ENCODE results near the gene BARHL2. TPM values are rescaled to one million over a fixed set of nuclear protein-coding genes. Genes with fewer than 3 reads are reported as not detected.
A peak's percentile ranks its signal among the peaks of the same experiment; 100 is the strongest.

BARHL2 gene
- not detected for total RNA-seq
- polyA plus RNA-seq, result not detected

DNA sequence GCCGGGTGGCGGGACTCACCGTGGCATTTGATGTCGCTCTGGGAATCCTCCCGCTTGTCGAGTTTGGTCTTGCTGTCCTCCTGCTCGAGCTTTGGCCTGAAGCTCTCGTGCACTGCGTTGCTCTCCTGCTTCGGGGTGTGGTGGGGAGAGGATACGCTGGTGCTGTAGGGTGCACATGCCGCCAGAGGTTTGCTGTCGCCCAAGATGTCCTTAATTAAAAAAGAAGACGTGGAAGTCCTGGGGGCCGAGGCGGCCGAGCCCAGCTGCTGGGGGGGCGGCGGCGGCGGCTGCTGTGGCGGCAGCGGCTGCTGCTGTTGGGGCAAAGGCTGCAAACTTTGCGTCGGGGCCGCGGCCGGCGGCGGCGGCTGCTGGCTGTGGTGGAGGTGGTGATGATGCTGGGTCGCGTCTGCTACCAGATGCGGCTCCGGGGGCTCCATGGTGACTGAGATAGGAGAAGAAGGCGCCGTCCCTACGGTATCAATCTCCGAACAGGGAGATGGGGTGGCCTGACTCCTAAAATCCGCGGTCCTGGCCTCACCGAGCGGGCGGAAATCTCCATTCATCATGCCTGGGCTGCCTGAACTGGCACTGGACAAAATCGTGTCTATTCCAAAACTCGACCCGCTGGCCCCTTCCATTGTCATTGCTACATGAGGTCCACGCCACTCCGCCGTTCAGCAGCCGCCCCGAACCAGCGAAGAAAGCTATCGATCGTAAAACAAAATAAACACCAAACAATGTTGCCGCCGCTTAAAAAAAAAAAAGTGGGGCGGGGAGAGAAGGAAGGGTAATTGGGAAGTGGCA is at the start of gene BARHL2:
Gene BARHL2, minus strand, starts transcription at position 751 of the 804 bp plus-strand sequence. Its CDS starts 107 bp downstream, at position 644.
- Mint-ChIP-seq H3K4me3 (peak within 1 kb of the TSS; percentile 32 to 86 (median 58)), H3K27ac (peak within 1 kb of the TSS in 5 of 8 donors; percentile 22 to 93 (median 60)), H3K9me3 (peaks cover 4 to 44% (median 38%) of the 10 kb centered on the region in 5 donors), H3K27me3 (peaks cover 86 to 88% of the 10 kb centered on the region in 2 donors), H3K36me3 (peaks cover 0 to 2% (median 1%) of the 10 kb centered on the region in 3 donors), H3K4me1 (peaks cover 22 to 28% (median 26%) of the 10 kb centered on the region in 3 donors)
- H3K27me3 ChIP-seq (ENCODE audit: insufficient read depth, low read length, poor library complexity, severe bottlenecking), result peaks cover 90% of the 10 kb centered on the region
- H3K9me3 ChIP-seq (ENCODE audit: low read length), result no peaks in the 10 kb centered on the region
- H3K4me1 ChIP-seq (ENCODE audit: insufficient read depth, low read length), result peaks cover 6% of the 10 kb centered on the region
- POLR2A ChIA-PET, result no interaction called here
- no peaks in the 10 kb centered on the region for H3K36me3 ChIP-seq (ENCODE audit: insufficient read depth, low read length)
- CTCF ChIA-PET, result interaction anchor here (0.6 kb wide), 1 partner anchor 116 kb away, joined by 3 read pairs; no protein-coding TSS in a partner anchor
- H3K27ac ChIP-seq (ENCODE audit: low read depth, low read length), result no peak within 1 kb of the TSS
- no peak for DNase-seq
- H3K4me3 ChIP-seq (ENCODE audit: low read length), result no peak within 1 kb of the TSS

DNA sequence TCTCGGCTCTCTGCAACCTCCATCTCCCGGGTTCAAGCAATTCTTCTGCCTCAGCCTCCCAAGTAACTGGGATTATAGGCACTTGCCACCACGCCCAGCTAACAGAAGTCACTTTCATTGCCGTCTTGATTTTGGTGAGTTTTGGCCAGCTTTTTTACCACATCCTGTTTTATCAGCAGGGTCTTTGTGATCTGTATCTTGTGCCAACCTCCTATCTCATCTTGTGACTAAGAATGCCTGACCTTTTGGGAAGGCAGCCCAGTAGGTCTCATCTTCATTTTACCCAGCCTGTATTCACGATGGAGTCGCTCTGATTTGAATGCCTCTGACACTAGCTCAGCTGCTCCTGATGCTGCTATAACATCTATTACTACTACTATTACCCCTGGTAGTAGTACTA is 46.8 kb upstream of the BARHL2 start:
- no peaks in the 10 kb centered on the region for H3K36me3 ChIP-seq (ENCODE audit: insufficient read depth, low read length)
- no peak for DNase-seq
- no peak overlapping the region for H3K27ac ChIP-seq (ENCODE audit: low read depth, low read length)
- H3K4me3 Mint-ChIP-seq, result no peak overlapping the region
- H3K27me3 ChIP-seq (ENCODE audit: insufficient read depth, low read length, poor library complexity, severe bottlenecking), result no peaks in the 10 kb centered on the region
- H3K4me3 ChIP-seq (ENCODE audit: low read length), result no peak overlapping the region
- H3K4me1 Mint-ChIP-seq, result peaks cover 0 to 2% (median 0%) of the 10 kb centered on the region in 3 donors
- H3K27me3 Mint-ChIP-seq, result peaks cover 19 to 60% of the 10 kb centered on the region in 2 donors
- POLR2A ChIA-PET, result no interaction called here
- no peaks in the 10 kb centered on the region for H3K9me3 ChIP-seq (ENCODE audit: low read length)
- H3K4me1 ChIP-seq (ENCODE audit: insufficient read depth, low read length), result no peaks in the 10 kb centered on the region
- H3K9me3 Mint-ChIP-seq, result peaks cover 0 to 2% (median 0%) of the 10 kb centered on the region in 5 donors
- H3K36me3 Mint-ChIP-seq, result no peaks in the 10 kb centered on the region
- CTCF ChIA-PET, result no interaction called here
- H3K27ac Mint-ChIP-seq, result peak overlapping the region in 1 of 8 donors; percentile 16

DNA sequence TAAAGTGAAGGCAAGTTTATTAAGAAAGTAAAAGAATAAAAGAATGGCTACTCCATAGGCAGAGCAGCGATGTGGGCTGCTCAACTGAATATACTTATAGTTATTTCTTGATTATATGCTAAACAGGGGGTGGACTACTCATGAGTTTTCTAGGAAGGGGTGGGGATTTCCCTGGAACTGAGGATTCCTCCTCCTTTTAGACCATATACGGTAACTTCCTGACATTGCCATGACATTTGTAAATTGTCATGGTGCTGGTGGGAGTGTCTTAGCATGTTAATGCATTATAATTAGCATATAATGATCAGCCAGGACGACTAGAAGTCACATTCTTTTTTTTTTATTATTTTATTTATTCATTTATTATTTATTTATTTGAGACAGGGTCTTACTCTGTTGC is 46.4 kb upstream of the BARHL2 start:
- H3K27ac Mint-ChIP-seq, result no peak overlapping the region
- peaks cover 19 to 61% of the 10 kb centered on the region in 2 donors for H3K27me3 Mint-ChIP-seq
- POLR2A ChIA-PET, result no interaction called here

DNA sequence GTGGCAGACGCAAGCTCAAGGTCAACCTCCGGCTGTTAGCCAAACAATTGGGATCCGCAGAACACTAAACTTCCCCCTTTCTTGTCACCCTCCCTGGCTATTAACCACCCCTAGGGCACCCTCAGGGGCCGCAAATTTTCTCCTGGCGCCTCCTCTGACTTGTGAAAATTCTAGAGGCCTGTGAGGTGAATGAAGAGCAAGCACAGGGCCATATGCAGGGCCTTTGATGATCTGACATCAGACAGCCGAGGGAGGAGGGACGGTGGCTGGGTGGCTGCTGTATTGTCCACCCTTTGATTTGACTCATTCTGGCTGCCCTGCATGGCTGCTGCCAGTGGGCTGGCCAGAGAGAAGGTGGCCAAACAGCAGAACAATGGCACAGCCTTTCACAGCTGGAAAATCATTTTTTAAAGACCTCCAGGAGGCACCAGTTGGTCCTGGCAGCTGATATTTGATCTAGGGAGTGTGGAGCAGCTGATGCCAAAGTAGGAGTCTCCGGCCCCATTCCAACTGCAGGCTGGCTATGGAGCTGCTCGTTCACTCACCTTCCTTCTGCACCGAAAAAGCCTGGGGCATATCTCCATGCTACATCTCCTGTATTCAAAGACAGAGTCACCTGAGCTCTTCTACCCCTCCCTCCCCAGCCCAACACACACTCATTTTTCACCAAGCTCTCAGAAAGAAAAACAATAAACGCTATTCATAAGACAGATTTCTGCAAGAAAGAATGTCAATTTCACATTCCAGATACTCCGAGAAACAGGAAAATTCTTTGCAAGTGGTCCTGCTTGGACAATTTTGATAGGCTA is 44.9 kb upstream of the BARHL2 start:
- H3K27me3 Mint-ChIP-seq, result peaks cover 12 to 57% of the 10 kb centered on the region in 2 donors
- H3K9me3 Mint-ChIP-seq, result peaks cover 0 to 2% (median 0%) of the 10 kb centered on the region in 5 donors
- Histone ChIP-seq H3K9me3 (ENCODE audit: low read length) (no peaks in the 10 kb centered on the region), H3K36me3 (ENCODE audit: insufficient read depth, low read length) (no peaks in the 10 kb centered on the region), H3K27me3 (ENCODE audit: insufficient read depth, low read length, poor library complexity, severe bottlenecking) (no peaks in the 10 kb centered on the region), H3K4me3 (ENCODE audit: low read length) (no peak overlapping the region), H3K27ac (ENCODE audit: low read depth, low read length) (no peak overlapping the region), H3K4me1 (ENCODE audit: insufficient read depth, low read length) (no peaks in the 10 kb centered on the region)
- ChIA-PET CTCF (no interaction called here), POLR2A (no interaction called here)
- no peaks in the 10 kb centered on the region for H3K36me3 Mint-ChIP-seq
- no peak for DNase-seq
- no peak overlapping the region for H3K4me3 Mint-ChIP-seq
- no peak overlapping the region for H3K27ac Mint-ChIP-seq
- H3K4me1 Mint-ChIP-seq, result peaks cover 0 to 2% (median 0%) of the 10 kb centered on the region in 3 donors

More for the DNA sequence above, 46.4 kb upstream of the BARHL2 start:
- Mint-ChIP-seq H3K4me3 (no peak overlapping the region), H3K36me3 (no peaks in the 10 kb centered on the region), H3K9me3 (peaks cover 0 to 2% (median 0%) of the 10 kb centered on the region in 5 donors), H3K4me1 (peaks cover 0 to 2% (median 0%) of the 10 kb centered on the region in 3 donors)
- Histone ChIP-seq H3K4me3 (ENCODE audit: low read length) (no peak overlapping the region), H3K36me3 (ENCODE audit: insufficient read depth, low read length) (no peaks in the 10 kb centered on the region), H3K27ac (ENCODE audit: low read depth, low read length) (no peak overlapping the region), H3K4me1 (ENCODE audit: insufficient read depth, low read length) (no peaks in the 10 kb centered on the region), H3K9me3 (ENCODE audit: low read length) (no peaks in the 10 kb centered on the region), H3K27me3 (ENCODE audit: insufficient read depth, low read length, poor library complexity, severe bottlenecking) (no peaks in the 10 kb centered on the region)
- DNase-seq, result no peak
- CTCF ChIA-PET, result no interaction called here

DNA sequence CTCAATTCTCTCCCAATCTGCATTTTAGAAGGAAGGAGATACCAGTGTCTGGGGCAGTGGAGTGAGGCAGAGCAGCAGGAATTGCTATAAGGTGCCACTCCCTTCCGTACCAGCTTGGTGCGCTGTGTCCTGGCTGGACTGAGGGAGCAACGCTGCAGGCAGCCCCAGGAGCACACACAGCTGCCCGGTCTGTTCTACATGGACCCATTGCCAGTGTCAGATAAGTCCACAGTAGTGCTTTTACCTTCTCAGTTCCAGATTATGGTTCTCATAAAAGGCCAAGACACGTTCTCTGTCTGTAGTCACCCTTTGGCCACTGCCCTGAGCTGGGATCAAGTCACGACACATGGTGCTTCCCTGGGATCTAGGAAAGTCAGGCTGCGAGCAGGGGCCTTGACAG is 44.1 kb upstream of the BARHL2 start:
- Mint-ChIP-seq H3K4me1 (peaks cover 0 to 2% (median 0%) of the 10 kb centered on the region in 3 donors), H3K36me3 (no peaks in the 10 kb centered on the region), H3K27me3 (peaks cover 14 to 62% of the 10 kb centered on the region in 2 donors), H3K4me3 (no peak overlapping the region), H3K27ac (no peak overlapping the region), H3K9me3 (peaks cover 0 to 2% (median 0%) of the 10 kb centered on the region in 5 donors)
- Histone ChIP-seq H3K4me1 (ENCODE audit: insufficient read depth, low read length) (no peaks in the 10 kb centered on the region), H3K4me3 (ENCODE audit: low read length) (no peak overlapping the region), H3K27ac (ENCODE audit: low read depth, low read length) (no peak overlapping the region), H3K27me3 (ENCODE audit: insufficient read depth, low read length, poor library complexity, severe bottlenecking) (no peaks in the 10 kb centered on the region), H3K9me3 (ENCODE audit: low read length) (no peaks in the 10 kb centered on the region), H3K36me3 (ENCODE audit: insufficient read depth, low read length) (no peaks in the 10 kb centered on the region)
- POLR2A ChIA-PET, result no interaction called here
- CTCF ChIA-PET, result no interaction called here
- no peak for DNase-seq

DNA sequence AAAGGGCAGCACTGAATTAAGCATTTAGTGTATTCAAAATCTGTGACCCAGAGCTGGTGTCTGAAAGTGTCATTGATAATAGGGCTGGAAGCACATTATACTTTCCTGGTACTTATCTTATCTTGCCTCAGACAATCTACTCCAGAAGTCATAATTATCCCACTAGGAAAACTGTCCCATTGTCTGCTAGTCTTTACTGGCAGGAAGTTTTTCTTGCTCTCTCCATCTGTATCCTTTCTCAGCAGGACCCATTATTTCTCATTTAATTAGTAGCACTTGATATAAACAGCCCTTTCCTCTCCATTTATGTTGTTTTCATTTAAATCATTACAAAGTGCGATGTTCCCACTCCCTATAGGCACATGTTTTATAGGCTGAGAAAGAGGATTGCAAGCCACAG is 36.5 kb upstream of the BARHL2 start:
- peaks cover 5 to 52% of the 10 kb centered on the region in 2 donors for H3K27me3 Mint-ChIP-seq
- DNase-seq, result no peak
- ChIA-PET POLR2A (no interaction called here), CTCF (no interaction called here)
- no peaks in the 10 kb centered on the region for H3K36me3 Mint-ChIP-seq
- no peak overlapping the region for H3K27ac ChIP-seq (ENCODE audit: low read depth, low read length)
- H3K9me3 ChIP-seq (ENCODE audit: low read length), result no peaks in the 10 kb centered on the region
- H3K27me3 ChIP-seq (ENCODE audit: insufficient read depth, low read length, poor library complexity, severe bottlenecking), result peaks cover under 1% of the 10 kb centered on the region
- no peak overlapping the region for H3K4me3 ChIP-seq (ENCODE audit: low read length)
- H3K27ac Mint-ChIP-seq, result no peak overlapping the region
- H3K9me3 Mint-ChIP-seq, result peaks cover 0 to 2% (median 0%) of the 10 kb centered on the region in 5 donors
- no peak overlapping the region for H3K4me3 Mint-ChIP-seq
- H3K4me1 ChIP-seq (ENCODE audit: insufficient read depth, low read length), result no peaks in the 10 kb centered on the region
- no peaks in the 10 kb centered on the region for H3K4me1 Mint-ChIP-seq
- no peaks in the 10 kb centered on the region for H3K36me3 ChIP-seq (ENCODE audit: insufficient read depth, low read length)

DNA sequence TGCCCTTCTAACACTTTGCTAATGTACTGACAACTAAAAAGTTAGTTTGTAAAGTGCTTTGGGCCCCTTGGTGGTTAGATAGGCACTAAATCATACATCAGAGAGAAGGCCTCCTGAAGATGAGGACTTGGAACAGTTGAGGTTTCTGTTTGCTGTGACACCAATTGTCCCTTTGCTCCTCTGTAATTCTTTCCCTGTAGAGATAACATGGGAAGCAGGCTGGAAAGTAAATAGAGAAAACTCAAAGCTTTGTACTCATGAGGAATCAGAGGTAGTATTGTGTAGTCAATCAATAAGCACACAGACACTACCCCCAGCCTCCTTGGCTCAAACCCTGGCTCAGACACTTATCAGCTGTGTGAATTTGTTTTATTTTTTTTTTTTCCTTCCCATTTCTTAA is 31.6 kb upstream of the BARHL2 start:
- Histone ChIP-seq H3K27me3 (ENCODE audit: insufficient read depth, low read length, poor library complexity, severe bottlenecking) (peaks cover 7% of the 10 kb centered on the region), H3K4me1 (ENCODE audit: insufficient read depth, low read length) (no peaks in the 10 kb centered on the region), H3K36me3 (ENCODE audit: insufficient read depth, low read length) (no peaks in the 10 kb centered on the region), H3K27ac (ENCODE audit: low read depth, low read length) (no peak overlapping the region), H3K4me3 (ENCODE audit: low read length) (no peak overlapping the region), H3K9me3 (ENCODE audit: low read length) (no peaks in the 10 kb centered on the region)
- POLR2A ChIA-PET, result no interaction called here
- no peak overlapping the region for H3K27ac Mint-ChIP-seq
- DNase-seq, result no peak
- H3K4me3 Mint-ChIP-seq, result no peak overlapping the region
- no peaks in the 10 kb centered on the region for H3K9me3 Mint-ChIP-seq
- no peaks in the 10 kb centered on the region for H3K4me1 Mint-ChIP-seq
- peaks cover 21 to 44% of the 10 kb centered on the region in 2 donors for H3K27me3 Mint-ChIP-seq
- no peaks in the 10 kb centered on the region for H3K36me3 Mint-ChIP-seq
- CTCF ChIA-PET, result no interaction called here

DNA sequence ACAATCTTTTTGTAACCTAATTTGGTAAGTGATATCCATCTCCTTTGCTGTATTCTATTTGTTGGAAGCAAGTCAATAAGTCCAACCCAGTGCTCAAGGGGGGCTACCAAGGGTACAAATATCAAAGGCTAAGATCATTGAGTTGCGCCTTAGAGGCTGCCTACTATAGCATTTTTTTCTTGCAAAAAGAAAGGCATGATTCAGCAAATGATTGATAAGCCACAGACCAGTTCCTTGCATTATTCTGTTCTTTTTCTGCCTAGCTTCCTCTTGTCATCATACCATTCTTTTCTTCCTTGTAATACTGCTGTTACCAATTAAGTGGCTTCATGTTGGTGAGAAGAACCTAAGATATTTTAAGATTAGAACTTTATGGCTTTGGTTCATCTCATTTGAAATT is 29.8 kb upstream of the BARHL2 start:
- Mint-ChIP-seq H3K4me1 (no peaks in the 10 kb centered on the region), H3K27me3 (peaks cover 21 to 37% of the 10 kb centered on the region in 2 donors), H3K9me3 (no peaks in the 10 kb centered on the region), H3K36me3 (no peaks in the 10 kb centered on the region), H3K4me3 (no peak overlapping the region), H3K27ac (no peak overlapping the region)
- Histone ChIP-seq H3K36me3 (ENCODE audit: insufficient read depth, low read length) (no peaks in the 10 kb centered on the region), H3K27me3 (ENCODE audit: insufficient read depth, low read length, poor library complexity, severe bottlenecking) (peaks cover 7% of the 10 kb centered on the region), H3K27ac (ENCODE audit: low read depth, low read length) (no peak overlapping the region), H3K9me3 (ENCODE audit: low read length) (no peaks in the 10 kb centered on the region), H3K4me1 (ENCODE audit: insufficient read depth, low read length) (no peaks in the 10 kb centered on the region), H3K4me3 (ENCODE audit: low read length) (no peak overlapping the region)
- POLR2A ChIA-PET, result no interaction called here
- DNase-seq, result no peak
- CTCF ChIA-PET, result no interaction called here

All from CD8-positive, alpha-beta memory T cell (primary cell).